Naive thymus-derived CD4-positive, alpha-beta T cell (primary cell): ENCODE results near the gene HNRNPL. TPM values are rescaled to one million over a fixed set of nuclear protein-coding genes. Genes with fewer than 3 reads are reported as not detected.
"Not testable (repeated sequence)": the region's sequence is repeated elsewhere in the genome, so short reads cannot be mapped to it uniquely, and the experiment has no call there.

Experiments
- ATAC-seq: fragments of 150-1000 bp; cut with Tn5 transposase; 2 replicates; pipeline ENCODE4 v1.10.0; 2021; ENCODE audit warnings: mild to moderate bottlenecking, moderate library complexity
- CTCF ChIA-PET: fragments of 350-600 bp; sonication (Branson Sonifier 250); formaldehyde crosslinking; loops from one replicate; lab custom pipeline; 2021; ENCODE audit warnings: antibody characterized with exemption; lab: Charles Lee
- POLR2A ChIA-PET: fragments of 350-600 bp; sonication (Branson Sonifier 250); formaldehyde crosslinking; loops from one replicate; lab custom pipeline; 2021; ENCODE audit warnings: antibody characterized with exemption, inconsistent platforms; lab: Charles Lee
- DNase-seq, 9 donors: peaks; one replicate each; pipeline versions ENCODE4 v3.0.0 to v3.0.0-alpha.2; 2020 to 2022; ENCODE audit warnings: mixed read lengths in 1 of 9
- H3K27ac ChIP-seq: one replicate; pipeline ENCODE4 v1.7.0; 2013; ENCODE audit warnings: mild to moderate bottlenecking, low read depth, low read length, moderate library complexity
- H3K27me3 ChIP-seq, 2 donors: one replicate each; pipeline ENCODE4 v1.7.0; 2013; ENCODE audit warnings: low read length in 2 of 2, mild to moderate bottlenecking in 2 of 2, moderate library complexity in 2 of 2; ENCODE audit not compliant: control insufficient read depth in 2 of 2, insufficient read depth in 2 of 2
- H3K36me3 ChIP-seq, 3 experiments: 1 replicate in 2 of 3; 2 replicates in 1 of 3; pipeline ENCODE4 v1.7.0; 2013; ENCODE audit warnings: low read length in 3 of 3, mild to moderate bottlenecking in 3 of 3, moderate library complexity in 1 of 3; ENCODE audit not compliant: insufficient read depth in 3 of 3, control insufficient read depth in 2 of 3
- H3K4me1 ChIP-seq, 2 donors: one replicate each; pipeline ENCODE4 v1.7.0; 2013; ENCODE audit warnings: low read length in 2 of 2, mild to moderate bottlenecking in 2 of 2, moderate library complexity in 1 of 2; ENCODE audit not compliant: control insufficient read depth in 2 of 2, insufficient read depth in 2 of 2
- H3K4me3 ChIP-seq: 2 replicates; pipeline ENCODE4 v1.7.0; 2013; ENCODE audit warnings: mild to moderate bottlenecking, low read length
- H3K9me3 ChIP-seq, 3 experiments: 1 replicate in 2 of 3; 2 replicates in 1 of 3; pipeline ENCODE4 v1.7.0; 2013; ENCODE audit warnings: low read length in 3 of 3; ENCODE audit not compliant: control insufficient read depth in 2 of 3
- H3K27ac Mint-ChIP-seq, 9 donors: one replicate each; pipeline ENCODE4 v1.8.0; 2020 to 2022; ENCODE audit warnings: mixed read lengths in 9 of 9, mild to moderate bottlenecking in 8 of 9, moderate library complexity in 5 of 9, inconsistent platforms in 2 of 9
- H3K27me3 Mint-ChIP-seq, 5 donors: one replicate each; pipeline ENCODE4 v1.8.0; 2021 to 2022; ENCODE audit warnings: mixed read lengths in 5 of 5, mild to moderate bottlenecking in 1 of 5
- H3K36me3 Mint-ChIP-seq, 5 donors: one replicate each; pipeline ENCODE4 v1.8.0; 2020 to 2022; ENCODE audit warnings: mixed read lengths in 5 of 5, mild to moderate bottlenecking in 3 of 5, inconsistent platforms in 1 of 5
- H3K4me1 Mint-ChIP-seq, 7 donors: one replicate each; pipeline ENCODE4 v1.8.0; 2020 to 2022; ENCODE audit warnings: mixed read lengths in 7 of 7, mild to moderate bottlenecking in 3 of 7, inconsistent platforms in 1 of 7
- H3K4me3 Mint-ChIP-seq, 10 donors: one replicate each; pipeline ENCODE4 v1.8.0; 2020 to 2022; ENCODE audit warnings: mild to moderate bottlenecking in 10 of 10, mixed read lengths in 10 of 10, moderate library complexity in 6 of 10, inconsistent platforms in 2 of 10
- H3K9me3 Mint-ChIP-seq, 11 donors: one replicate each; pipeline ENCODE4 v1.8.0; 2020 to 2022; ENCODE audit warnings: mixed read lengths in 11 of 11, mild to moderate bottlenecking in 4 of 11, inconsistent platforms in 1 of 11, moderate library complexity in 1 of 11
- intact Hi-C, 2 donors: fragments of 100-400 bp; cut with micrococcal nuclease; formaldehyde crosslinking; loops; one replicate each; pipeline ENCODE4 v1.15.1; 2023
- polyA plus RNA-seq, 2 donors: library from polyadenylated mRNA; unstranded; fragments of 300-500 nt; fragmentation: Illumina TruSeq; gene quantifications; one replicate each; pipeline ENCODE4 v1.2.3, GENCODE V29; 2021
- total RNA-seq, 6 experiments: library from RNA in 5 of 6; stranded (reverse) in 5 of 6; gene quantifications; 1 replicate in 5 of 6; 2 replicates in 1 of 6; pipeline ENCODE4 v1.2.3 and lab custom pipeline; 2021 to 2026

HNRNPL gene
- total and polyA plus RNA-seq, 7 experiments from 2014 or later: 70.6 to 539 (median 349) TPM

- peak overlapping the region; percentile 85 for H3K4me3 ChIP-seq
- Mint-ChIP-seq H3K27me3 (no peaks in the 10 kb centered on the region), H3K27ac (peak overlapping the region in 8 of 9 donors; percentile 15 to 93 (median 79)), H3K9me3 (peaks cover 0 to 2% (median 0%) of the 10 kb centered on the region in 11 donors), H3K36me3 (peaks cover 4 to 31% (median 6%) of the 10 kb centered on the region in 5 donors), H3K4me1 (peaks cover 34 to 73% (median 50%) of the 10 kb centered on the region in 7 donors), H3K4me3 (peak overlapping the region; percentile 37 to 92 (median 87))
- H3K4me1 ChIP-seq: peaks cover 33 to 39% of the 10 kb centered on the region in 2 donors
- ChIA-PET CTCF (interaction anchor here (0.8 to 3.2 kb wide), 11 partner anchors 8 to 471 kb away, joined by 3 to 20 read pairs (median 4); partner anchors contain the start of genes MRPS12, RINL and SARS2), POLR2A (interaction anchor here (0.9 to 19.2 kb wide), 9 partner anchors 8 to 466 kb away, joined by 3 to 317 read pairs (median 6); partner anchors contain the start of genes ECH1, FAM98C, HNRNPL and RINL)
- peak overlapping the region; percentile 77 for H3K27ac ChIP-seq
- intact Hi-C loops: loop anchor here (2.0 to 5.0 kb wide), 3 partner anchors 36 to 231 kb away; partner anchors contain the start of gene ECH1 (in 1 of the 2)
- H3K36me3 ChIP-seq: peaks cover 0 to 14% (median 0%) of the 10 kb centered on the region in 3 experiments
- H3K9me3 ChIP-seq: no peaks in the 10 kb centered on the region
- no peak for DNase-seq
- ATAC-seq: no peak
- H3K27me3 ChIP-seq: no peaks in the 10 kb centered on the region
Measured at GRCh38 chr19:38868551-38868950, 18.8 kb upstream of the HNRNPL start.

GRCh38 chr19:38867171-38867780, 17.5 kb upstream of the HNRNPL start:
- POLR2A ChIA-PET: interaction anchor here (0.6 to 19.2 kb wide), 6 partner anchors 9 to 110 kb away, joined by 3 to 317 read pairs (median 4); partner anchors contain the start of gene HNRNPL
- peaks cover 34 to 76% (median 53%) of the 10 kb centered on the region in 7 donors for H3K4me1 Mint-ChIP-seq
- no peak for ATAC-seq
- no peak for DNase-seq
- Histone ChIP-seq H3K9me3 (no peaks in the 10 kb centered on the region), H3K36me3 (peaks cover 0 to 14% (median 0%) of the 10 kb centered on the region in 3 experiments), H3K4me1 (peaks cover 33 to 39% of the 10 kb centered on the region in 2 donors), H3K27me3 (no peaks in the 10 kb centered on the region), H3K4me3 (no peak overlapping the region), H3K27ac (no peak overlapping the region)
- H3K9me3 Mint-ChIP-seq: peaks cover 0 to 2% (median 0%) of the 10 kb centered on the region in 11 donors
- H3K36me3 Mint-ChIP-seq: peaks cover 0 to 29% (median 0%) of the 10 kb centered on the region in 5 donors
- H3K27me3 Mint-ChIP-seq: no peaks in the 10 kb centered on the region
- intact Hi-C loops: loop anchor here (5.0 kb wide), 2 partner anchors 35 to 230 kb away; partner anchors contain the start of gene ECH1 (in 1 of the 2)
- CTCF ChIA-PET: interaction anchor here (0.8 to 1.4 kb wide), 3 partner anchors 10 to 20 kb away, joined by 4 to 7 read pairs (median 7); no protein-coding TSS in a partner anchor
- peak overlapping the region in 1 of 9 donors; percentile 36 for H3K27ac Mint-ChIP-seq
- no peak overlapping the region for H3K4me3 Mint-ChIP-seq

GRCh38 chr19:38862321-38863059, 12.7 kb upstream of the HNRNPL start:
- DNase-seq: no peak
- Mint-ChIP-seq H3K27ac (no peak overlapping the region), H3K27me3 (no peaks in the 10 kb centered on the region), H3K4me1 (peaks cover 23 to 47% (median 42%) of the 10 kb centered on the region in 7 donors), H3K9me3 (peaks cover 0 to 2% (median 0%) of the 10 kb centered on the region in 11 donors), H3K4me3 (no peak overlapping the region), H3K36me3 (peaks cover 0 to 14% (median 0%) of the 10 kb centered on the region in 5 donors)
- intact Hi-C loops: no loop called here
- ATAC-seq: no peak
- H3K36me3 ChIP-seq: no peaks in the 10 kb centered on the region
- CTCF ChIA-PET: interaction anchor here (1.1 to 1.4 kb wide), 2 partner anchors 10 to 13 kb away, joined by 4 read pairs; no protein-coding TSS in a partner anchor
- no peaks in the 10 kb centered on the region for H3K9me3 ChIP-seq
- H3K4me1 ChIP-seq: peaks cover 22 to 25% of the 10 kb centered on the region in 2 donors
- no peaks in the 10 kb centered on the region for H3K27me3 ChIP-seq
- no peak overlapping the region for H3K4me3 ChIP-seq
- POLR2A ChIA-PET: interaction anchor here (0.6 to 19.2 kb wide), 4 partner anchors 13 to 38 kb away, joined by 4 to 317 read pairs (median 8); partner anchors contain the start of genes HNRNPL and RINL
- H3K27ac ChIP-seq: no peak overlapping the region

GRCh38 chr19:38861368-38861767, 11.6 kb upstream of the HNRNPL start:
- ChIA-PET POLR2A (interaction anchor here (0.6 to 3.1 kb wide), 5 partner anchors 8 to 26 kb away, joined by 3 to 13 read pairs (median 4); partner anchors contain the start of gene RINL), CTCF (interaction anchor here (1.4 kb wide), 3 partner anchors 8 to 29 kb away, joined by 3 to 4 read pairs (median 4); no protein-coding TSS in a partner anchor)
- Histone ChIP-seq H3K27me3 (no peaks in the 10 kb centered on the region), H3K4me1 (peaks cover 32 to 33% of the 10 kb centered on the region in 2 donors), H3K27ac (no peak overlapping the region), H3K9me3 (no peaks in the 10 kb centered on the region), H3K4me3 (no peak overlapping the region), H3K36me3 (no peaks in the 10 kb centered on the region)
- peaks cover 0 to 14% (median 0%) of the 10 kb centered on the region in 5 donors for H3K36me3 Mint-ChIP-seq
- H3K9me3 Mint-ChIP-seq: peaks cover 0 to 3% (median 0%) of the 10 kb centered on the region in 11 donors
- intact Hi-C loops: no loop called here
- H3K27ac Mint-ChIP-seq: no peak overlapping the region
- H3K27me3 Mint-ChIP-seq: peaks cover 0 to 2% (median 0%) of the 10 kb centered on the region in 5 donors
- H3K4me3 Mint-ChIP-seq: no peak overlapping the region
- no peak for ATAC-seq
- no peak for DNase-seq
- H3K4me1 Mint-ChIP-seq: peaks cover 28 to 51% (median 48%) of the 10 kb centered on the region in 7 donors

- H3K27me3 ChIP-seq, intact Hi-C loops, H3K36me3 ChIP-seq, H3K4me3 ChIP-seq, H3K4me3 Mint-ChIP-seq, H3K9me3 Mint-ChIP-seq, H3K27ac ChIP-seq, H3K9me3 ChIP-seq, H3K36me3 Mint-ChIP-seq, DNase-seq, H3K27me3 Mint-ChIP-seq, ATAC-seq: not testable (repeated sequence)
- peak overlapping the region in 1 of 9 donors; percentile 27 for H3K27ac Mint-ChIP-seq
- peaks cover 18 to 19% of the 10 kb centered on the region in 2 donors for H3K4me1 ChIP-seq
- peaks cover 12 to 41% (median 33%) of the 10 kb centered on the region in 7 donors for H3K4me1 Mint-ChIP-seq
- ChIA-PET POLR2A (interaction anchor here (1.5 to 1.8 kb wide), 3 partner anchors 8 to 10 kb away, joined by 4 to 5 read pairs (median 5); no protein-coding TSS in a partner anchor), CTCF (interaction anchor here (0.5 to 1.4 kb wide), 2 partner anchors 9 to 209 kb away, joined by 3 to 4 read pairs; no protein-coding TSS in a partner anchor)
Measured at GRCh38 chr19:38859631-38860204, 9.9 kb upstream of the HNRNPL start.
